M059J (cell line): ENCODE measurements around the gene WASF2. TPM values are rescaled to one million over a fixed set of nuclear protein-coding genes. Genes with fewer than 3 reads are reported as not detected.
A peak's percentile ranks its signal among the peaks of the same experiment; 100 is the strongest.
"Not testable (repeated sequence)": the region's sequence is repeated elsewhere in the genome, so short reads cannot be mapped to it uniquely, and the experiment has no call there.

Experiments
- DNase-seq: peaks from one replicate; pipeline ENCODE4 v3.0.0-alpha.2; 2012; ENCODE audit warnings: low read depth
- total RNA-seq: library from RNA; depleted of rRNA; stranded (reverse); fragments of >200 nt; shearing (Covaris generic); gene quantifications from 2 replicates; pipeline ENCODE4 v1.2.3, GENCODE V29; 2014

WASF2 gene
- total RNA-seq, 1 experiment from 2014 or later: 26.2 TPM

- no peak for DNase-seq
Measured at GRCh38 chr1:27521861-27522431, 32.0 kb upstream of the WASF2 start.

- no peak for DNase-seq
Measured at GRCh38 chr1:27521336-27521831, 31.4 kb upstream of the WASF2 start.

DNA sequence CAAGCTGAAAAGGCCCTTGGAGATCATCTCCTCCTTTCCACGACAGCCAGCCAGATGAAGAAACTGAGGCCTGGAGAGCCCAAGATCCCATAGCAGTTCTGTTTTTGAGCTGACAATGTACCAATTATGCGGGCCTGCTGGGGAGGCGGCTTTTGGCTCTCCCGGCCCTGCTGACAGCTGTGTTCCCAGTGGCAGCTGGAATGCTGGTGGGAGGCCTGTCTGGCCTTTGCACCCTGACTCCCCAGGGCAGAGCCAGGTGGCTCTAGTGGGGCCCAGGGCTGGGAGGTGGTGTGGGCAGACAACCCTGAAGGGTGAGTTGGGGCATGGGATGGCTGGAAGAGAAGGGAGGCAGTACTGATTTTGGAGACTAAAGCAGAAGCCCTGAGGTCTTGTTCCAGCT is 30.7 kb upstream of the WASF2 start:
- no peak for DNase-seq

DNA sequence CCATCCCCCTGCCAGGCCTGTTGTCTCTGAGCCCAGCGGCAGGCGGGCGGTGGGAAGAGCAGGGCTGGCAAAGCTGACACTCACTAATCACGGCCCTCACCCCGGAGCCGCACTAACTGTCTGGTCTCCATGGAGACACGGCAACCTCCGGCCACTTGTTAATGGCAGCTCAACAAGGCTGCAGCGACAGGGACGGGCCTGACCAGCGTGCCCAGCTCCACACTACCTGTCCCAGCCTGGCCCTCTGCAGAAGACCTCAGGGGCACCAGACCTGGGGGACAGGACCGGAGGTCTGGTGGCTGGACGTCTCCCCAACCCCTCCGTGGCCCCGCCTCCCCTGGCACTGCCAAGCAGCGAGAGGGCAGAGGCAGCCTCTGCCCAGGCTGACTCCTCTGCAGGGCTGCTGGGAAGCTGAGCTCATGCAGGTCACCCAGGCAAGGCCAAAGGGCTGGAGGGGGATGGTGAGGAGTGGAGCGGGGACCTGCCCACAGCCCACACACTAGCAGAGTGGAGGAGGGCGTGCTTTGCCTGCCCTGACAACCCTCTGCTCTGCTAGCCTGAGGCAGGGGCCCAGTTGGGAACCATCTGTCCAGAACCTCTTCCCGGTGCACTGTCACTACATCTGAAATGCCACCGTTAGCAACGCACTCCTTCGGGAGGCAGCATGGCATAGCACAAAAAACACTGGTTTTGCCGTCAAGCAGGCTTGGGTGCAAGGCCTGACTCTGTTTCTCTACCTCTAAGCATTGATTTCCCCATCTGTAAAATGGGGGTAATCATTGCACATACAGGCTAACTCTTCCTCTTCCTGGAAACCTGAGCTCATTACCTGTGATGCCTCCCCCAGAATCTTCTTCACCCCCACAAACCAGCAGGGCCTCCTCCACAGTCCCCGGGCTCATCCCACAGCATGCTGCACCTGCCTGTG is 29.6 kb upstream of the WASF2 start:
- peak; percentile 82 for DNase-seq

DNA sequence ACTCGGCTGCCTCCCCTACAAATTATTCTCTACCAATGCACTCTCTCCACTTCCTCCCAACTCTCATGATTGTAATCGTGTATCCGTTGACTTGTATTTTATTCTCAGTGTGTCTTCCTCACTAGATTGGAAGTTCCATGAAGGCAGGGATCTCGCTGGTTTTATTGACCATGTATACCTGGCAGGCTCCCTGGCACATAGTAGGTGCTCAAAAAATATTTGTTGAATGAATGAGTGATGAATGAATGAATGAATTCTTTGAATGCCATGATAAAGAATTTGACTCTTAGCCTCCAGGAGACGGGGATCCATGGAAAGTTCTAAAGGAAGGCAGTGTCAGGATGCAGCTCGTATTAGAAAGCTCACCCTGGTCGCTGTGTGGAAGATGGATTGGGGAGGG is 28.8 kb upstream of the WASF2 start:
- DNase-seq: no peak

DNA sequence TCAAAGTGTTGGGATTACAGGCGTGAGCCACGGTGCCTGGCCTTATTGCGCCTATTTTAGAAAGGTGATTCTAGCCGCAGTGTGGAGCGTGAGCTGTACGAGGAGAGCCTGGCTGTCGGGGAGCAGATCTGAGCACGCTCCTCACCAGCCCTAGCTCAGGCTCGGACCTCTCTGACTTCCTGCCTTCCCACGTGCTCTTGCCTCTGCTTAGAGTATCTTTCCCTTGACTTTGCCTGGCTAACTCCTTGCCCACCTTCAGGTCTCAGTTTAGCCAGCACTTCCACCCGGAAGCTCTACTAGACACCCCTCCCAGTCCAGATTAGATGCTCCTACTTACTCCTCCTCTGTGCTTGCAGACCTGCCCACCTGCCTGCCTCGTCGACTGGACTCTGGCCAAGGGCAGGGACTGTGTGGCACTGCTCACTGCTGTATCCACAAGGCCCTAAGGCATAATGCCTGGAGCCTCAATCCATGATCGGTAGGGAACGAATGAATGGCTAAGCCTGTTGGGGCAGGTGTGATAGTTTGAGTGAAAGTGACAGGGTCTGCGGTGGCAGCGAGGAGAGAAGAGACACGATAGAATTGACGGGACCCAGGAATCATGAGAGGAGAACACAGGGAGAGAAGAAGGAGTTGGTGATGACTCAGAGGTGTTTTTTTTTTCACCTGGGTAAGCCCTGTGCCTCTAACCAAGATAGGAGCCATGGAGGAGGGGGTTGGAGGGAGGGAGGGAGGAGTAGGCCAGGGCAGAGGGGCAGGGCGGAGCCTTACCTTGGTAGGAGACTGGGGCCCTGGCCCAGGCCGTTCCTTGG is 28.1 kb upstream of the WASF2 start:
- peak; percentile 67 for DNase-seq

- DNase-seq: no peak
Measured at GRCh38 chr1:27517301-27517700, 27.3 kb upstream of the WASF2 start.

GRCh38 chr1:27515626-27516025 is 25.7 kb upstream of the WASF2 start:
- no peak for DNase-seq

- no peak for DNase-seq
Measured at GRCh38 chr1:27513958-27514357, 24.0 kb upstream of the WASF2 start.

DNA sequence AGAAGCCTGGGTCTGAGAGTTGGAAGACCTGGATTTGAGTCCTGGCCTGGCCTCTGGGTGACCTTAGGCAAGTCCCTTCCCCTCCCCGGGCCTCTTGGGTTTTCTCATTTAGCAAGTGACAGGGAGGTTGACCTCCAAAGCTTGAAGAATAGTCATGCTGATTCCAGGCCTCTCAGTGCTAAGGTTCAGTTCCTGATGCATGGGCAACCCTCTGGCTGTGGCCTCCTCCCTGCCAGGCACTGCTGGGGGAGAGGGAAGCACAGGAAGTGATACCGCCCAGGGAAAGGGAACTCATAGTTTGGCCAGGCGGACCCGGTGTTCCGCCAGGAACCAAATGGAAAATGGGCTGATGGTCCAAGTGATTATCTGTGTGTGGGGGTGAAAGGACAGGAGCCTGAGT is 23.6 kb upstream of the WASF2 start:
- no peak for DNase-seq

DNA sequence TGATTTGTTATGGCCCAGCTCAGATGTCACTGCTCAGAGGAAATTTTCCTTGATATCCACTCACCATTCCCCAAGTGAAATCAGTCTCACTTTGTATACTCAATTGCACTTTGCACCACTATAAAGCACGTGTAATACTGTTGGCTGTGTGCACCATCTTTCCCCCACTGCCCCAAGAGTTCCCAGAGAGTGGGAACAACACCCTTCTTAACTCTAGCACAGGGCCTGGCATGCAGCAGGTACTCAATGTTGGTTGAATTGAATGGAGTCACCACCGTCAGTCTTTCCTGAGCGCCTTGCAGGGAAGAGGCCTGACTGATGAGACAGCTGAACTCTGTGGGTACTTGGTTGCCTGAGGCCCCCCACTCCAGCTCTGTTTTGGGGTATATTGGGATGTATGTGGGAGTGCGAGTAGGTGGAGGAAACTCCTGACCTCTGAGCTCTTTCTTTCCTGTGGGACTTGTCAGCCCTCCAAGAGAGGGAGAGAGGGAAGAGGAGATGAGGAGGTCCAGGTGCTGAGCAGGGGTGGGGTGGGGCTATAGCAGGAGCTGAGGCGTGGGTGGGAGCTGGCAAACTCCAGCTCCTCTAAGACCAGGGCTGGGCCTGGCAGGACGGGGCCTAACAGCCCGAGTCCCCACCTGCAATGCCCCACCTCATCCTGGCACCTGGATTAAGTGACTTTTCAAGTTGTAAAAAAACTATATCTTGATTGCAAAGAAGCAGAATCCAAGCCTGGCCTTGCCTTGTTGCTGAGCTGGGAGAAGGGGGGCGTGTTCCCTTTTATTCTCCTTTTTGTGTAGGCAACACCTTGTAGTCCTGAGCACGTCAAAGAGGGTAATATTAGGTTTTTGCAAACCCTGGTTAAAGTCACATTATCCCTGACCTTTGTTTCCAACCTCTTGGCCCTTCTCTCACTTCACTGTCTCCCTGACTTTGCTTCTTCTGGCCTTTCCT is 19.4 kb upstream of the WASF2 start:
- DNase-seq: no peak

- no peak for DNase-seq
Measured at GRCh38 chr1:27507960-27508665, 18.1 kb upstream of the WASF2 start.

DNA sequence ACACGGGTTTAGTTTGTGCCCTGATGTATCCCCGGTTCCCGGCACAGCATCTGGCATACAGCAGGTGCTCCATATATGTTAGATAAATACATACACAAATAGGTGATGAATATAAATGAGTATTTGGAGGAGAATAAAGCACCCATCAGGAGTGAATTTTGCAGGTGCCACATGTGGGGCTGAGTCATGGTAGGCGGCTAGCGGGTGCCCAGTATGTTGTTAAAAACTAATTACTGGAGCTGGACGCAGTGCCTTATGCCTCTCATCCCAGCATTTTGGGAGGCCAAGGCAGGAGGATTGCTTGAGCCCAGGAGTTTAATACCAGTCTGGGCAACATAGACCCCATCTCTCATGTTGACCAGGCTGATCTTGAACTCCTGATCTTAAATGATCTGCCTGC is 16.7 kb upstream of the WASF2 start:
- DNase-seq: no peak

DNA sequence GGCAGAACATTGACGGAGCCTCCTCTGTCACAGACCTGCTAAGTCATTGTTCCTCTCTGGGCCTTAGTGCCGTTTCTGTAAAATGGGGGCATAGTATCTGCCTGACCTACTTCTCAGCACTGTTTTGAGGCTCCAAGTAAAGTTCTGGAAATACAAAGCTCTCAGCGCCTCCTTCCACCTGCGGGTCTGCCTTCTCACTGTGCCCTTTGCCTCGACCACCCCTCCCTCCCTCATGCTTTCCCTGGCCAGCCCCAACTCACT is 15.4 kb upstream of the WASF2 start:
- DNase-seq: no peak

- peak; percentile 84 for DNase-seq
Measured at GRCh38 chr1:27504588-27505419, 14.8 kb upstream of the WASF2 start.

GRCh38 chr1:27503844-27504587 is 14.0 kb upstream of the WASF2 start:
- no peak for DNase-seq

DNA sequence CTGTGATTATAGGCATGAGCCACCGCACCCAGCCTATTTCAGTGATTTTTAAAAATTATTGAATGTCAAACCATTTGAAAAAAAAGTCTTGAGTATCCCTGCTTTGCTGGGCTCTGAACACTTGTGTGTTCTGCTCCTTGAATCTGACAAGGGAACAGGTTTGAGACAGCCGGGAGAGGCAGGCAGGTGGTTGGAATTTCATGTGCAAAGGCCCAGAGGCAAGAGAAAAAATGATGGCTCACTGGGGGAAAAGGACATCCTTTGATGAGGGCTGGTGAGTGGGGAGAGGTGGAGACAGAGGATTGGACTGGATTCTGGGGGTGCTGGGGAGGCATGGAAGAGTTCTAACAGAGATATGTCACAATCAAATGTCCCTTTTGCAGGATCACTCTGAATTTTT is 13.1 kb upstream of the WASF2 start:
- no peak for DNase-seq

- DNase-seq: not testable (repeated sequence)
Measured at GRCh38 chr1:27501159-27501558, 11.2 kb upstream of the WASF2 start.

DNA sequence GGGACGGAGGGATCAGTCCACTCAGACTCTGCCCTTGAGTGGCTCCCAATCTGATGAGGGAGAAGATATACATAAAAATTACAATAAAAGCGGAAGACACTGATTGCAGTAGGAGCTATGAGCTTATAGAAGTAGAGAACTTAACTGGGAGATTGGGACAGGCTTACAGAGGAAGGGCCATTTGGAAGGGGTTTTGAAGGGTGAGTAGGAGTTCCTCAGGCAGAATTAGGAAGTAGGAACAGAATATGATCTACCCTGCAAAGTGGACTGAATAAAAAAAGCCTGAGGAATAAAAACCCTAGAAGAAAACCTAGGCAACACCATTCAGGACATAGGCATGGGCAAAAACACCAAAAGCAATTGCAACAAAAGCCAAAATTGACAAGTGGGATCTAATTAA is 9.2 kb upstream of the WASF2 start:
- no peak for DNase-seq
